HG02798 (cell line): ENCODE results near the gene C4orf54.

Source experiments
- ATAC-seq: cut with Tn5 transposase; IDR thresholded peaks from one replicate; pipeline ENCODE4 v1.9.1; 2021; ENCODE audit warnings: mild to moderate bottlenecking; ENCODE audit not compliant: unreplicated experiment, poor library complexity

Gene C4orf54

DNA sequence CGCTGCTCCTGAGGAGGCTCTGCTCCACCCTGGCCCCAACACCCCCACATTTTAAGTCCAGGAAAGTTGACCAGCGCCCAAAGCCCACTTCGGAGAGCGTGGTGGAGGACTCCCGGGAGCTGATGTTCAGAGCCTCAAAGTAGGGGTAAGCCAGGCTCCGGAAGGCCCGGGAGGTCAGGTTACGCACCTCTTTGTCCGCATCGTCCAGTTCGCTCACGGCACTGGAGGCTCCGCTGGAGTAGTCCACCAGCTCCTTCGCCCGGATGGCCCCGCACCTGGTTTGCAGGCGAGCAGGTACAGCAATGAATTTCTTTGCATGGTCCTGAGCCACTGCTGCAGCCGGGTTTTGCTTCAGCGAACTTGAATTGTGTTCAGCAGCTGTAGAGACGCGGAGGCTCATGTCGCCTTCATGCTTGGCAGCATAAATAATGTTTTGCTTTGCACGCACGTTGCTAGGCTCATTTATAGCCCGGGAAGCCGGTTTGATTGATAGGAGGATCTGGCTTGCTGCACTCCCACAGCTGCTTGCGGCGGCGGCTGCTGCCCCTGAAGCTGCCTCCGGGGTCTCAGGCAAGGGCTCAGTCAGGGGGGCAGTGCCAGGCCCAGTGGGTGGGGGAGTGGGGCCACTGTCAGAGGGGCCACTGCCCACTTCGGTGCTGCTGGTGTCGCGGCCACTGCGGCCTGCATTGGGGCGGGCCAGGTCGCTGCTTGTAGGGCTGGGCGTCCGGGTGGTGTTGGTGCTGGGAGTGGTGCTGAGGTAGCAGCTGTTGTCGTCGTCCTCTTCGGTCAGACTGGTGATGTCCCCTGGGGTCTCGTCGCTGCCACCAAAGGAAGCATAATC is 4.8 kb downstream of the C4orf54 start:
- no peak for ATAC-seq

- no peak for ATAC-seq
These were observed 5.7 kb downstream of the C4orf54 start for GRCh38 chr4:99651811-99652485.

DNA sequence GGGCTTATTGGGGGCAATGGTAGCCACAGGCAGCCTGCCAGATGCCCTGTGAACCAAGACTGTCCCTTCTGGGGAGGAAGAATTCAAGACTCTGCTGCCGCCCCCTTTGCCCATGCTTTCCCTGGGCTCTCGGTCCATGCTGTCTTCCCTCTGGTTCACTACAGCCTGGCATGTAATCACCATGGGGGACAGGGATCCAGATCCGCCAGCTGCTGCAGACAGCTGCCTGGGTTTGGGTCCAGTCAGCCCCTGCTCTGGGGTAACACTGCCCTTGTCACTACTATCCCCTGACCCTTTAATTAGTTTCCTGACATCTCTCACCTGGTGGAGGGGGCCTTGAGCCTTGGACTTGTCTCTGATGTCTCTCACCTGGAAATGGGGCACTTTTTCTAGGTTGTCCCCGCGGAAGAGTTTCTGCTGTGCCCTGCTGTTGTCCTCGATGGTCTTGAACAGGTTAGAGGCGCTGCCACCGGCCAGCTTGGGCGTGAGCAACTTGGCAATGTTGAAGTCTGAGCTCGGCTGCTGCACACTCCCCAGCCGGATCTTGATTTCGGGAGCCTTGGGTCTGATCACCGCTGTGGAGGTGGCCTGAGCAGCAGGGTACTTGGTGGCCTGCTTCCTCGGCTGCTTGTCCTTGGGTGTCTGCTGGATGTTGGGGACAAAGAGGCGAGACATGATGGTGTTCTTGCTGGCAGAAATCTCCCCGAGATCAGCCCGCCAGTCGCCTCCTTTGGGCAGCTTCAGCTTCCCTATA is 6.4 kb downstream of the C4orf54 start:
- ATAC-seq, result no peak

- ATAC-seq, result no peak
These were observed 7.8 kb downstream of the C4orf54 start for GRCh38 chr4:99649778-99650177.

DNA sequence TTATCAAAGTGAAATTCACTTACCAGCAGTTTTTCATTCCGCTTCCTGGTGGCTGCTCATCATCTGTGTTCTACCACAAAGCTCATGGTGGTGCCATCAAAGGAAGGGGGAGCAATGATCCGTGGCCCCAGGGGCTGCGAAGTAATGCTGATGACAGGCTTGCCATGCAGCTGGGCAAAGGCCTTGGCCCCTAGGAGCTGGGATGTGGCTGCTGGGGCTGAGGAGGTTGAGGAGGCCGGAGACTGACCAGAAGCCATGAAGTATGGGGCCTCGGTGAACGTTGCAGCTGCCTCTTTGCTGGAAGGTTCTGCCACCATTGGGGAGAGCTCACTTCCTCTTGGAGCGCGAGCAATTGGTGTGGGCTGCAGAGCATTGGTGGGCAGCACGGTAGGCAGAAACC is 8.4 kb downstream of the C4orf54 start:
- ATAC-seq, result no peak

- ATAC-seq, result no peak
These were observed 9.3 kb downstream of the C4orf54 start for GRCh38 chr4:99648321-99648720.

DNA sequence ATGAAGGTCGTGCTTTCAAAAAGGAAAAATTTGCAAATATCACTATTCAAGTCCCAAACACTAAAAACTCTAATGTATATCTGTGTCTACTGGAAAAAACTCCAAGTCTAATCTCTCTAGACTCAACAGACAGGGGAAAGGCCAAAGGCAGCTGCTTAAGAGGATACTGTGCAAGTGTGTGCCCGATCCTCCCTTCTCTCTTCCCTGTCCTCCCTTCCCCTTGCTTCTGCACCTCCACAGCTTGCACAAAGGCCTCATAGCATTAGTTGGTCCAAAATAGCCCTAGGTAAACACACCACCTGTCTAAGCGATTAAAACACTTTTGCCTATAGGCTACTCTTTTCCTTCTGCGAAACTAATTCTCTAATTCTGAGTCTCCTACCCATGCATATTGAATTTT is 10.6 kb downstream of the C4orf54 start:
- ATAC-seq, result no peak

DNA sequence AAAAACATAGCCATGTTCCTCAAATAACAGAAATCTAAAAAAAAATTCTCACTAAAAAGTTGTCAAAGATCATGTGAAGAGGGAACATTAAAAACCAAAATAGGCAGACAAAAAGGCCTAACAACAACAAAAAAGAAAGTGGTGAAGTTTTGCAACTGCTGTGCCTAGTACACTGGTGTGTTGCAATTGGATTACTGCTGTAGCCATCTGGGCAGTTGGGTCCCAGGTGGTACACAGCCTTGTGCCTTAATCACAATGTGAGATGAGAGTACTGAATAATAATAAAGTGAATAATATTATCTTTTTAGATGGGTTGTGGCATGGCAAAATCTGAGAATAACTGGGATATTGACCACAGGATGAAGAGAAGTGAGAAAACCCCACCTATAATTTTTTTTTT is 12.0 kb downstream of the C4orf54 start:
- ATAC-seq, result no peak

- ATAC-seq, result no peak
These were observed 12.6 kb downstream of the C4orf54 start for GRCh38 chr4:99645036-99645435.

DNA sequence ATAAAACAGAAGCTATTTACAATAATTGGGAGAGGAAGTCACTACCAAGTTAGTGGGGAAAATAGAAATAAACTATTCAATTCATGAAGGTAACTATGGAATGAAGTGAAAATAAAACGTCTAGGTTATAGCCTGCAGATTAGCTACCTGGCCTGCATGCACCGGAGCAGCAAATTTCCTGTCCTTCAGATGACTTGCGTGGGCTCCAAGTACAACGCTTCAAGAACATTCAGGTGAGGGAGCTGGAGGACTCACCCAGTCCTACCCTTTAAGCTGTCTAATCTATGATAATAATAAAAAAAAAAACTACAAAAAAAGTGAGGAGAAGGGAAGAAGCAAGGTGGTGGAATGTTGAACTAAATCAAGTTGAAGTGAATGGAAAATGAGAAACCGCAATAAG is 13.2 kb downstream of the C4orf54 start:
- ATAC-seq, result no peak

DNA sequence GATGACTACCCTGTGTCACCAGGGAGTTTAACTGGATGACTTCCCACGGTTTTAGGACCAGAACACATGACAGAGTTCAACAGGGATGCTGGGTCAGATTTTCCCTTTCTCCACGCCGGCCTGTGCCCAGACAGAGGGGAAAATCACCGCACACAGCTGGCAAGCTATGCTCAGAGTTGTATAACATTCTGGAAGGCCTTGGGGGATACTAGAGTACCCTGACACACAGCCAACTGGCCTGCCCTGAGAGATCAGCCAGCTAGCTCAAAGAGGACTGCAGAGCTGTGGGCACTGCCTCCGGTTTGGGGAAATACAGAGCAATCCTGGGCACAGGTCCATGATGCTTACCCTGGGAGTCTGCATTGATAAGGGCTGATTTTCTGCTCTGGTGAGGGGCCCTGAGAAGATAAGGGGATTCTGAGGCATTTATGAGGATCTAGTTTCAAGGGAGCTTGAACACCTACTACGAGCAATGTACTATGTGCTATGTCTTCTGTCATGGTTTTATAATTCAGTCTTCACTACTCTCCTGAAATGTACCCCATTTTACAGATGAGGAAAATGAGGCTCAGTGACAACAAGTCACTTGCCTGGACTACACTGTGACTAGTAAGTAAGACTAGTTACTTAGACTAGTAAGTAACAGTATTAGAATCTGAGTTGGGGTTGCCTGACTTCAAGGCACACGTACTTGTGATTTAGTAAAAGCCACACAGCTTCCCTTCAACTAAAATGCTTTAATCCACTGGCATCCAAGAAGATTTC is 14.7 kb downstream of the C4orf54 start:
- no peak for ATAC-seq

GRCh38 chr4:99640676-99641075 is 17.0 kb downstream of the C4orf54 start:
- no peak for ATAC-seq

- ATAC-seq, result no peak
These were observed 20.5 kb downstream of the C4orf54 start for GRCh38 chr4:99637174-99637573.

DNA sequence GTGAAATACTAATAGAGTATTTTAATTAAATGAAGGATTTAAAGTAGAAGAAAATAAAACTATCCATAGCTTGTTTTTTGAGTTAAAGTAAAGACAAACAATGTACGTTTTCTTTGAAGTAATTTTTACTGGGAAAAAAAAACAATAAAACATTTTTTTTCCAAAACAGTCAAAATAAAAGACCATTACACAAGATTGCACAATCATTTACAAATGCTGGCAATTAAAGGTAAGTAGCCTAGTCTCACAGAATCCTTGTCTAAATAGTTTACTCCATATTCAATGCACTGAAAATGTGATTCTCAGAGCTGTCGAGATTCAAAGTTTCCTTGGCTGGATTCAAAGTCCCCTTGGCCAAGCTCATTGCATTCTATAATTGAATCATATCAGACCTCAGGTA is 21.2 kb downstream of the C4orf54 start:
- no peak for ATAC-seq

DNA sequence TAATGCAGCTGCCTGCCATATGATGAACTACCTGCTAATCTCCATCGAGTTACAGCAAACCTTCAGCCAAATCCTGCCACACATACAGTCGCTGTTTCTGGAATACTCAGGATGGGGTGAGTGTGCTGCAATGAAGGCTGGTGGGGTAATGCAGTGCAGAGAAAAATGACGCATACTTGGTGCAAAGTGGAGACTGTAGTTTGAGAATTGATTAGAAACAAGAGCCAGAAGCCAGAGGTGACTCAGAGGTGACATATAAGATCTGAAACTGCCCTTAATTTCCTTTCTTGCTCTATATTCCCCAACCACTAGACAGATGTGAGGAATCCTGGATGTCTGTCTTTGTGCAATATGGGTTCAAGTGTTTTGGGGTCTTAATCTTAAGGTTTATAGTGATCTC is 22.0 kb downstream of the C4orf54 start:
- peak; percentile 45 for ATAC-seq

DNA sequence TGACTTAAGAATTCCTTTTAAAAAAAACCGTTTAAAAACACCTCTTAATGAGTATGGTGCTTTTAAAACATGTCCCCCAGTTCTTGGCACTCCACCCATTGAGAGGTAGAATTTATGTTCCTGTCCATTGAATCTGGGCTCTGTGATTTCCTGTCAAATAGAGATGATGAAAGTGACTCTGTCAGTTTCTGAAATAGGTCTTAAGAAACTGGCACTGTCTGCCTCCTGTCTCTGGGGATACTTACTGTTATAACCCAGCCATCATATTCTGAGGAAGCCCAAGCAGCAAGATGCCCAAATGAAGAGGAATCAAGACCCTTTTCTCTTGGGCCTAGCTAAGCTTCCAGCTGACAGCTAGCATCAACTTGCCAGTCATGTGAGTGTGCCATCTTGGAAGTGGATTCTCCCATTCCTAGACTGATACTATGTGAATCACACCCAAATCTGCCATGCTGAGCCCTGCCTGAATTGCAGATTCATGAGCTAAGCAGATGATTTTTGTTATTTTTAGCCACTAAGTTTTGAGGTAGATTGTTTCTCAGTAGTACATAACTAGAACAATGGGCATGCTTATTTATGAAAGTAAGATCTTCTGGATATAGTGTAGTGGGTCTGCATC is 22.8 kb downstream of the C4orf54 start:
- no peak for ATAC-seq

DNA sequence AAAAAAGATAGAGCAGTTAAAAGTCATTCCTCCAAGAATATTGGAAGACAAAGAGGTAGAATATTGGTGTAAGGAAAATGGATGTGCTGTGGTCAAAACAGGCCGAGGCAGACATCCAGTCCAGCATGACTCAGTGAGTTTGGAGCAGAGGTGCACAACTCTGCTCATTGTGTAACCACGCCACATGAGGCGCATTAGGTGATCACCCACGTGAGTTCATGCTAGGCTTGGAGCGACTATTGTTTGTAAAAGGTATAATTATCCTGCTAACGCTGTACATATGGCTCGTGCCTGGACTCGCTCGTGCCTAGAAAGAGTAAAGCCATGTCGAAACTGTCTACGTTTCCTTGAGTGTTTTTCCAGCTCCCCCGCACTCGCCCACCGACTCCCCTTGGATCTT is 23.9 kb downstream of the C4orf54 start:
- ATAC-seq, result no peak

DNA sequence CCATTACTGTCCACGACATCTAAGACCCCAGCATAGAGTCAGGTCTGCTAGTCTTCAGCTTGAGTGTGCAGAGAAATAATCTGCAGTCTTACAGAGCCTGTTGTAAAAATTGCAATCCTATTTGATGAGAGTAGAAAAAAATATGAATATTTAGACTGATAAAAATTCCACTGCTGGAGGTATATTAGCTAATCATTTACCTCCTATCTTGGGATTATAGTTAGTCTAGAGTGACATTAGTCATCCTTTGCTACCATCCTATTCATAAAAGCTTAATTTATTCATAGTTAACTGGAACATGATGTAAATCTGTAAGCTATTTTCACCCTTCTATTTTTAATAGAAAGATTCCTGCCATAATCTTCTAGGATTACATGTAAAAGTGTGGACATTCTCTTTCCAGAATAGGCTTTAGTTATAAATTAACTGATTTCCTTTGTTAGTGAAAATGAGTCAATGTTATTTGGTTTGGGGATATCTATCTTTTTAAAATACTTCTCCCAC is 26.7 kb downstream of the C4orf54 start:
- ATAC-seq, result no peak

GRCh38 chr4:99629962-99630554 is 27.6 kb downstream of the C4orf54 start:
- ATAC-seq, result no peak
